ENCODE measurements around the gene STXBP5.
"Not testable (repeated sequence)": the region's sequence is repeated elsewhere in the genome, so short reads cannot be mapped to it uniquely, and the experiment has no call there.

The STXBP5 gene

GRCh38 chr6:147254929-147255473 is 50.8 kb downstream of the STXBP5 start:
- DNase-seq: not testable (repeated sequence)

GRCh38 chr6:147255948-147256674 is 51.9 kb downstream of the STXBP5 start:
- DNase-seq: no peak

GRCh38 chr6:147257760-147258159 is 53.5 kb downstream of the STXBP5 start:
- DNase-seq: no peak

GRCh38 chr6:147260091-147260490 is 55.9 kb downstream of the STXBP5 start:
- no peak for DNase-seq

- no peak for DNase-seq
Measured at GRCh38 chr6:147262946-147263345, 58.7 kb downstream of the STXBP5 start.

GRCh38 chr6:147266821-147267220 is 62.6 kb downstream of the STXBP5 start:
- no peak for DNase-seq

- no peak for DNase-seq
Measured at GRCh38 chr6:147267658-147268057, 63.4 kb downstream of the STXBP5 start.

- DNase-seq: no peak
Measured at GRCh38 chr6:147268254-147268653, 64.0 kb downstream of the STXBP5 start.

GRCh38 chr6:147274012-147274411 is 69.8 kb downstream of the STXBP5 start:
- no peak for DNase-seq

- DNase-seq: no peak
Measured at GRCh38 chr6:147274776-147275175, 70.6 kb downstream of the STXBP5 start.

- no peak for DNase-seq
Measured at GRCh38 chr6:147278891-147279290, 74.7 kb downstream of the STXBP5 start.

GRCh38 chr6:147279427-147279826 is 75.2 kb downstream of the STXBP5 start:
- DNase-seq: no peak

GRCh38 chr6:147281895-147282565 is 77.8 kb downstream of the STXBP5 start:
- DNase-seq: no peak

- no peak for DNase-seq
Measured at GRCh38 chr6:147282566-147282959, 78.3 kb downstream of the STXBP5 start.

GRCh38 chr6:147283460-147283859 is 79.2 kb downstream of the STXBP5 start:
- DNase-seq: no peak

GRCh38 chr6:147285087-147285855 is 81.1 kb downstream of the STXBP5 start:
- DNase-seq: no peak

- no peak for DNase-seq
Measured at GRCh38 chr6:147287869-147288271, 83.7 kb downstream of the STXBP5 start.

- no peak for DNase-seq
Measured at GRCh38 chr6:147297124-147297523, 92.9 kb downstream of the STXBP5 start.

GRCh38 chr6:147297663-147298316 is 93.6 kb downstream of the STXBP5 start:
- DNase-seq: no peak

GRCh38 chr6:147298461-147298860 is 94.2 kb downstream of the STXBP5 start:
- DNase-seq: no peak

- DNase-seq: no peak
Measured at GRCh38 chr6:147299035-147299434, 94.8 kb downstream of the STXBP5 start.

GRCh38 chr6:147301070-147301469 is 96.9 kb downstream of the STXBP5 start:
- DNase-seq: no peak

- DNase-seq: no peak
Measured at GRCh38 chr6:147304016-147304415, 99.8 kb downstream of the STXBP5 start.
